Loucy (cell line): ENCODE data around the gene CBLN3.
A peak's percentile ranks its signal among the peaks of the same experiment; 100 is the strongest.
"Not testable (repeated sequence)": the region's sequence is repeated elsewhere in the genome, so short reads cannot be mapped to it uniquely, and the experiment has no call there.

Experiments used
- H2AFZ ChIP-seq: fragments of 200-600 bp; sonication (generic); 2 replicates; pipeline ENCODE4 v1.6.0; 2016; ENCODE audit warnings: antibody characterized with exemption, mild to moderate bottlenecking, low read length, moderate library complexity
- H3F3A ChIP-seq: fragments of 200-600 bp; 2 replicates; pipeline ENCODE4 v1.6.0; 2016; ENCODE audit warnings: antibody characterized with exemption, low read depth, mild to moderate bottlenecking
- H3K27me3 ChIP-seq: fragments of 200-600 bp; sonication (generic); 2 replicates; pipeline ENCODE4 v1.6.1; 2014; ENCODE audit warnings: low read length, mild to moderate bottlenecking; ENCODE audit not compliant: insufficient read depth, poor library complexity, severe bottlenecking
- H3K36me3 ChIP-seq: fragments of 200-600 bp; sonication (generic); 2 replicates; pipeline ENCODE4 v1.6.1; 2016; ENCODE audit warnings: low read length; ENCODE audit not compliant: insufficient read depth
- H3K4me1 ChIP-seq: fragments of 200-600 bp; sonication (generic); 2 replicates; pipeline ENCODE4 v1.5.1; 2014; ENCODE audit warnings: low read length, mild to moderate bottlenecking; ENCODE audit not compliant: insufficient read depth, poor library complexity, severe bottlenecking
- H3K4me2 ChIP-seq: fragments of 200-600 bp; sonication (generic); 2 replicates; pipeline ENCODE4 v1.6.0; 2014; ENCODE audit warnings: antibody characterized with exemption, low read length, low read depth, mild to moderate bottlenecking; ENCODE audit not compliant: poor library complexity, severe bottlenecking
- H3K4me3 ChIP-seq: fragments of 200-600 bp; sonication (generic); 2 replicates; pipeline ENCODE4 v1.5.1; 2014; ENCODE audit warnings: low read length, mild to moderate bottlenecking, mixed read lengths; ENCODE audit not compliant: poor library complexity, severe bottlenecking
- H3K79me2 ChIP-seq: fragments of 200-600 bp; sonication (generic); 2 replicates; pipeline ENCODE4 v1.6.1; 2014; ENCODE audit warnings: low read length; ENCODE audit not compliant: insufficient read depth
- H3K9ac ChIP-seq: fragments of 200-600 bp; sonication (generic); 2 replicates; pipeline ENCODE4 v1.6.0; 2014; ENCODE audit warnings: mild to moderate bottlenecking, low read depth, low read length, moderate library complexity; ENCODE audit not compliant: poor library complexity, severe bottlenecking
- H3K9me2 ChIP-seq: fragments of 200-600 bp; sonication (generic); replicated peaks from 2 replicates; pipeline ENCODE4 v1.6.1; 2016; ENCODE audit warnings: low read depth, low read length, mixed read lengths
- H3K9me3 ChIP-seq: fragments of 200-600 bp; sonication (generic); 2 replicates; pipeline ENCODE4 v1.6.1; 2014; ENCODE audit warnings: mild to moderate bottlenecking, antibody characterized with exemption, low read length, low read depth; ENCODE audit not compliant: insufficient read depth
- H4K20me1 ChIP-seq: fragments of 200-600 bp; sonication (generic); 2 replicates; pipeline ENCODE4 v1.6.0; 2014; ENCODE audit warnings: antibody characterized with exemption, low read length, mild to moderate bottlenecking; ENCODE audit not compliant: insufficient read depth, poor library complexity, severe bottlenecking
- CTCF ChIP-seq: fragments of 200-600 bp; sonication (generic); conservative IDR thresholded peaks from 2 replicates; pipeline ENCODE4 v1.5.1; 2014; ENCODE audit warnings: mild to moderate bottlenecking, antibody characterized with exemption, low read length
- EZH2phosphoT487 ChIP-seq: fragments of 200-600 bp; IDR thresholded peaks from 2 replicates; pipeline ENCODE4 v1.6.1; 2018; ENCODE audit warnings: antibody characterized with exemption, mild to moderate bottlenecking, moderate library complexity, borderline replicate concordance

The CBLN3 gene

GRCh38 chr14:24388474-24389179, 40.8 kb downstream of the CBLN3 start:
- no peak overlapping the region for H3K4me2 ChIP-seq
- H3K9me2 ChIP-seq, result no peaks in the 10 kb centered on the region
- no peaks in the 10 kb centered on the region for H3K27me3 ChIP-seq
- no peaks in the 10 kb centered on the region for H3K36me3 ChIP-seq
- peaks cover 25% of the 10 kb centered on the region for H3K4me1 ChIP-seq
- H3K79me2 ChIP-seq, result no peaks in the 10 kb centered on the region
- H4K20me1 ChIP-seq, result no peaks in the 10 kb centered on the region
- peak overlapping the region; percentile 27 for H2AFZ ChIP-seq
- no peak overlapping the region for H3K9ac ChIP-seq
- no peaks in the 10 kb centered on the region for H3F3A ChIP-seq
- TF ChIP-seq CTCF, result no peak
- no peak for TF ChIP-seq EZH2phosphoT487
- H3K9me3 ChIP-seq, result no peaks in the 10 kb centered on the region
- H3K4me3 ChIP-seq, result no peak overlapping the region

GRCh38 chr14:24387579-24387978, 41.9 kb downstream of the CBLN3 start:
- H3K4me3 ChIP-seq, H3K27me3 ChIP-seq, H3K4me2 ChIP-seq: not testable (repeated sequence)

GRCh38 chr14:24387009-24387345, 42.5 kb downstream of the CBLN3 start:
- no peaks in the 10 kb centered on the region for H3K9me3 ChIP-seq
- no peak overlapping the region for H3K4me3 ChIP-seq
- no peaks in the 10 kb centered on the region for H3K79me2 ChIP-seq
- H3K27me3 ChIP-seq, result no peaks in the 10 kb centered on the region
- H4K20me1 ChIP-seq, result no peaks in the 10 kb centered on the region
- no peak overlapping the region for H2AFZ ChIP-seq
- no peak overlapping the region for H3K9ac ChIP-seq
- TF ChIP-seq EZH2phosphoT487 (no peak), CTCF (no peak)
- H3K4me2 ChIP-seq, result no peak overlapping the region
- H3K36me3 ChIP-seq, result no peaks in the 10 kb centered on the region
- H3K4me1 ChIP-seq, result peaks cover 15% of the 10 kb centered on the region
- no peaks in the 10 kb centered on the region for H3F3A ChIP-seq
- no peaks in the 10 kb centered on the region for H3K9me2 ChIP-seq

More at GRCh38 chr14:24387579-24387978, 41.9 kb downstream of the CBLN3 start:
- H3K36me3 ChIP-seq, H3K9me3 ChIP-seq, H4K20me1 ChIP-seq, H3K9me2 ChIP-seq, H3K79me2 ChIP-seq, H2AFZ ChIP-seq, H3F3A ChIP-seq, H3K9ac ChIP-seq: not testable (repeated sequence)
- H3K4me1 ChIP-seq, result peaks cover 21% of the 10 kb centered on the region

GRCh38 chr14:24385524-24385923, 43.9 kb downstream of the CBLN3 start:
- Histone ChIP-seq H2AFZ (no peak overlapping the region), H3K4me2 (no peak overlapping the region), H3K9me3 (no peaks in the 10 kb centered on the region), H4K20me1 (no peaks in the 10 kb centered on the region), H3K4me1 (peaks cover 4% of the 10 kb centered on the region), H3K9me2 (no peaks in the 10 kb centered on the region), H3F3A (no peaks in the 10 kb centered on the region), H3K4me3 (no peak overlapping the region), H3K9ac (no peak overlapping the region), H3K27me3 (no peaks in the 10 kb centered on the region), H3K79me2 (no peaks in the 10 kb centered on the region), H3K36me3 (no peaks in the 10 kb centered on the region)
- TF ChIP-seq CTCF, result no peak
- no peak for TF ChIP-seq EZH2phosphoT487
